Measurements from ENCODE around the gene ELAVL3. TPM values are rescaled to one million over a fixed set of nuclear protein-coding genes. Genes with fewer than 3 reads are reported as not detected.

The ELAVL3 gene
- total and polyA plus RNA-seq, 2 of the 4 experiments (the other 2 are of a cell fraction): not detected

DNA sequence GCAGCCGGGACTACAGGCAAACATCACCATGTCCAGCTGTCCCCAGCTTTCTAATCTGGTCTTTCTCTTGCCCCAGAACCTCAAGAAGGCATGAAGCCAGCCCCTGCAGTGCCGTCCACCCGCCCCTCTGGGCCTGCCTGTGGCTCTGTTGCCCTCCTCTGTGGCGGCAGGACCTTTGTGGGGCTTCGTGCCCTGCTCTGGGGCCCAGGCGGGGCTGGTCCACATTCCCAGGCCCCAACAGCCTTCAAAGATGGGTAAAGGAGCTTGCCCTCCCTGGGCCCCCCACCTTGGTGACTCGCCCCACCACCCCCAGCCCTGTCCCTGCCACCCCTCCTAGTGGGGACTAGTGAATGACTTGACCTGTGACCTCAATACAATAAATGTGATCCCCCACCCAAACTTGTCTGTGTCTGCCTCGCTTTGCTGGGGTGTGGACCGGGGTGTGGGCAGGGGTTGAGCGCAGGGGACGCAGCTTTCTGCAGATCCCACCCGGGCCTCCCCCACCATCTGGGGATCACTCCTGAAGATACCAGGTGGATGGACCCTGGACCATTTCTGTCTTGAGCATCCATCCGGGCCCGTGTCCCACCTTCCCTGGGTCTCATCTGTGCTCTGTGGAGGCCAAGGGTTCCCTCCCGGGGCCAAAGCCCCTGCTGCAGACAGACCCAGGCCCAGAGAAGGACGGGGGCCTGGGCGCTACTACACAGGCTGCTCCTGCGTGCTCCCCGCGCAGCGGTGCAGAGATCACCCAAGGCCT, 30.1 kb downstream of the ELAVL3 start:
- Histone ChIP-seq H3K9ac (ENCODE audit: low read depth, low read length) (no peak overlapping the region), H4K20me1 (ENCODE audit: insufficient read depth, low read length) (no peaks in the 10 kb centered on the region), H3K18ac (ENCODE audit: low read depth, low read length) (no peak overlapping the region), H3K27me3 (ENCODE audit: control insufficient read depth, insufficient read depth, low read length) (no peaks in the 10 kb centered on the region), H2BK120ac (ENCODE audit: low read depth, low read length) (no peak overlapping the region), H2AFZ (replicated peaks; ENCODE audit: low read length, poor library complexity) (no peak overlapping the region), H3K14ac (replicated peaks; ENCODE audit: low read depth, low read length) (no peak overlapping the region), H3K56ac (ENCODE audit: extremely low read depth, insufficient read depth, low read length) (no peak overlapping the region), H2BK20ac (ENCODE audit: low read depth, low read length) (no peak overlapping the region), H3K9me1 (ENCODE audit: insufficient read depth, low read length) (no peaks in the 10 kb centered on the region), H2BK5ac (ENCODE audit: low read depth, low read length, poor library complexity, severe bottlenecking) (no peak overlapping the region), H4K91ac (ENCODE audit: insufficient read depth, low read depth, low read length) (no peak overlapping the region), H3K23ac (ENCODE audit: low read depth, low read length) (no peak overlapping the region), H3K36me3 (ENCODE audit: control insufficient read depth, insufficient read depth, low read length) (peaks cover 35% of the 10 kb centered on the region), H2AK5ac (ENCODE audit: low read depth, low read length) (no peak overlapping the region), H3K4me3 (ENCODE audit: insufficient read depth, low read depth, low read length) (no peak overlapping the region), H3K4me1 (ENCODE audit: control insufficient read depth, insufficient read depth, low read length) (no peaks in the 10 kb centered on the region; the same call in 1 of the 2 replicates), H3K4me2 (ENCODE audit: low read depth, low read length) (no peak overlapping the region), H4K5ac (ENCODE audit: low read depth, low read length) (no peak overlapping the region), H3K4ac (ENCODE audit: low read depth, low read length) (no peak overlapping the region), H3K79me1 (ENCODE audit: low read depth in 1 of 2, low read length in 2 of 2) (no peaks in the 10 kb centered on the region), H3K27ac (ENCODE audit: insufficient read depth, low read length) (no peak overlapping the region), H2AK9ac (replicated peaks; ENCODE audit: low read depth, low read length, poor library complexity) (peak overlapping the region; percentile 50), H4K8ac (ENCODE audit: low read depth in 2 of 2, low read length in 2 of 2) (no peak overlapping the region), H2BK15ac (ENCODE audit: low read depth, low read length) (no peak overlapping the region), H3K9me3 (ENCODE audit: control insufficient read depth, insufficient read depth, low read length) (no peaks in the 10 kb centered on the region)
- no peak for DNase-seq
- ChIA-PET CTCF (no interaction called here), POLR2A (ENCODE audit: unreplicated experiment) (no interaction called here)
- BruUV-seq (replicated peaks): no TSS peak
- no peak for ATAC-seq (ENCODE audit: low read depth)
- TF ChIP-seq RAD21 (IDR thresholded peaks at IDR 0.05; ENCODE audit: low read length): no peak
- in situ Hi-C loops (cut with MboI; ENCODE audit: low sequenced_read_pairs): no loop called here
- intact Hi-C loops (cut with micrococcal nuclease): no loop called here
- WGBS, 2 experiments (ENCODE audit: extremely low coverage in 2 of 2, insufficient read length in 1 of 2): 82% methylated on average over 5 of the region's 21 CpGs; no CpG with 5 or more reads in 1 of the 2 experiments
- dilution Hi-C loops (cut with HindIII; ENCODE audit: low sequenced_read_pairs, unreplicated experiment): no loop called here
